Muscle of leg (tissue), 11 donors: ENCODE measurements around the gene ADCY5. TPM values are rescaled to one million over a fixed set of nuclear protein-coding genes. Genes with fewer than 3 reads are reported as not detected.

Experiments
- DNase-seq: peaks from one replicate; pipeline ENCODE4 v3.0.0; 2013
- H3K27ac ChIP-seq: one replicate; pipeline ENCODE4 v1.5.1; 2013; ENCODE audit warnings: mild to moderate bottlenecking, low read length, control low read depth
- H3K27me3 ChIP-seq: one replicate; pipeline ENCODE4 v1.6.1; 2013; ENCODE audit warnings: low read length; ENCODE audit not compliant: control insufficient read depth, insufficient read depth
- H3K36me3 ChIP-seq: one replicate; pipeline ENCODE4 v1.6.1; 2013; ENCODE audit warnings: low read length; ENCODE audit not compliant: control insufficient read depth, insufficient read depth
- H3K4me1 ChIP-seq: one replicate; pipeline ENCODE4 v1.6.1; 2013; ENCODE audit warnings: low read length; ENCODE audit not compliant: control insufficient read depth, insufficient read depth
- H3K4me3 ChIP-seq: one replicate; pipeline ENCODE4 v1.5.1; 2013; ENCODE audit warnings: low read length, control low read depth
- H3K9me3 ChIP-seq: replicated peaks from 2 replicates; pipeline ENCODE4 v1.6.1; 2013; ENCODE audit warnings: low read depth, low read length; ENCODE audit not compliant: control insufficient read depth
- WGBS: methylation state at CpG from one replicate; pipeline ENCODE4 v1.1.5; 2013; ENCODE audit warnings: missing lambda C conversion rate; ENCODE audit not compliant: insufficient coverage; 5-methylcytosine and 5-hydroxymethylcytosine counted together
- polyA plus RNA-seq, 8 donors: library from polyadenylated mRNA; unstranded; fragments of 120-200 nt; gene quantifications; one replicate each; pipeline versions ENCODE4 v1.2.1 to v1.2.3, GENCODE V29; 2013; ENCODE audit warnings: inconsistent platforms in 1 of 8, low replicate concordance in 1 of 8; ENCODE audit not compliant: insufficient read length in 8 of 8, insufficient read depth in 1 of 8
- total RNA-seq: library from RNA; stranded (reverse); fragments of 120-200 nt; gene quantifications from one replicate; pipeline ENCODE4 v1.2.4, GENCODE V29; 2013

Gene ADCY5
- total and polyA plus RNA-seq, 9 donors, result 1.8 to 6.1 (median 4.4) TPM

DNA sequence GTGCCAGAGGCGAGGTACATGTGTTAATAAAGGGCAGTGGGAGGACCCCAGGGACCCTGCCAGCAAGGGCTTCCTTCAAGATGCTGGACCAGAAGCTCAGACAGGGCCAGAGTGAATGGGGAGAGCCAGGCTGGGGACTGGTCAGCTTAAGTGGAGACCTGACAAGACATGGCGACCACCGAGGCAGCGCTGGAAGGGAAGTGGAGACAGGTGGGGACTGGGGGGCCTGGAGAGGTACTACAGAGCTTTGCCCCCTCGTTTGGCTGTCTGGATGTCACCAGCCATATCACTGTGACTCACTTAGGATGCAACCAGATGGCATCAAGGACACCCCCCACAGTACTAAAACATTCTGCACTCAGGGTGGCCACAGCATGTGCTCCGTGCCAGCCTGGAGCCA is 97.9 kb downstream of the ADCY5 start:
- no peak for DNase-seq
- no peaks in the 10 kb centered on the region for H3K9me3 ChIP-seq
- H3K36me3 ChIP-seq, result no peaks in the 10 kb centered on the region
- 88% methylated on average over 3 of the region's 6 CpGs for WGBS
- H3K27ac ChIP-seq, result no peak overlapping the region
- H3K27me3 ChIP-seq, result peaks cover 7% of the 10 kb centered on the region
- peaks cover 13% of the 10 kb centered on the region for H3K4me1 ChIP-seq
- no peak overlapping the region for H3K4me3 ChIP-seq

DNA sequence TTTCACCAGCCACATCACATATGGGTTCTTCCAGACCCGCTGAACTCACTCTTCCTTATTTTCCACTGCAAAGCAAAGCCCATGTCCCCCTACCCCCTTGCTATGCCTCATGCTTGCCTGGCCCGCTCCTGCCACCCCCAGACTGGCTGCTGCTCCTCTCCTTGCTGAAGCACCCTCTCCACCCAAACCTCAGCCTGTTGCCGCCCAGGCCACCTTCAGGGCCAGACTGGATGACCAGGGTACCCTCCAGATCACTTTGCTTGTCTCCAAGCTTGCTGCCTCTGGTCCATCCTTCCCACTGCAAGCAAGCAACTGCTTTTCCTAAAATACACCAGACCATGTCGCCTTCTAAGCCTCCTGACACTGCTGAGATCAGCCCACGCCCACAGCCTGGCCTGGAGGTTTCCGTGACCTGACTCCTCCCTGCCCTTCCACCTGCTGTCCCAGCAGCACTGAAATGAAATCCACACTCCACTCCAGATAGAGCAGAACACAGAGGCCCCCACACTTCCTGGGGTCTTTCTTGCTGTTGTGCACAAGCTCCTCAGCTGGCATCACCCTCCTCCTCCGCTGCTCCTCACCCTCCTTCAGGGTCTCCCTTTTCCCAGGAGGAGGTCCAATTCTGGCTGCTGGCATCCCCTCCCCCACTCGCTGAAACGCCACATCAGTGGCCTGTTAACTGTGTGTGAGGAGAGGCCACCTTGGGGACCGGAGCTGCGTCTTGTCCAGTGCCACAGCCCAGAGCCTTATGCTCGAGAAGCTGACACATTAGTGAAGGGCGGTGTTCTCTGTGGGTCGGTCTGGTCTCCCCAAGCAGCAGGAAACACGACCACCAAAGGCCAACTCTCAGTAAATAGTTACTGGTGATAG is 99.1 kb downstream of the ADCY5 start:
- Histone ChIP-seq H3K4me3 (no peak overlapping the region), H3K27me3 (peaks cover 7% of the 10 kb centered on the region), H3K4me1 (peaks cover 13% of the 10 kb centered on the region), H3K9me3 (no peaks in the 10 kb centered on the region), H3K36me3 (no peaks in the 10 kb centered on the region), H3K27ac (no peak overlapping the region)
- 86% methylated on average over 9 of the region's 15 CpGs for WGBS
- DNase-seq, result no peak

DNA sequence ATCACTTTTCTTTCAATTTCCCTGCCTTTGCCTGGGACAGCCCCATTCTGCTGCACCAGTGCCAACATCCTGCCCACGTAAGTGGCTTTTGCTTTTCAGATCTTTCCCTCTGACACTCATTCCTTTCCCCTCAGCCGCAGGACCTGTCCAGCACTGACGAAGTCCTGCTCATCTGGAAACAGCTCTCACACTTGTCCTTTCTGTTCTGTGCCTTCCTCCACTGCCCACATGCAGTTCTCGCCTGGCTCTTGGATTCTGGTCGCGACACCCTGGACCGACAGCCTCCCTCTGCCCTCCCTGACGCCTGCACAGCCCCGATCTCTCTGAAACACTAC is 99.7 kb downstream of the ADCY5 start:
- Histone ChIP-seq H3K36me3 (no peaks in the 10 kb centered on the region), H3K4me3 (no peak overlapping the region), H3K4me1 (peaks cover 13% of the 10 kb centered on the region), H3K27me3 (peaks cover 5% of the 10 kb centered on the region), H3K27ac (no peak overlapping the region), H3K9me3 (no peaks in the 10 kb centered on the region)
- DNase-seq, result no peak
- WGBS, result 69% methylated on average over 9 of the region's 9 CpGs

DNA sequence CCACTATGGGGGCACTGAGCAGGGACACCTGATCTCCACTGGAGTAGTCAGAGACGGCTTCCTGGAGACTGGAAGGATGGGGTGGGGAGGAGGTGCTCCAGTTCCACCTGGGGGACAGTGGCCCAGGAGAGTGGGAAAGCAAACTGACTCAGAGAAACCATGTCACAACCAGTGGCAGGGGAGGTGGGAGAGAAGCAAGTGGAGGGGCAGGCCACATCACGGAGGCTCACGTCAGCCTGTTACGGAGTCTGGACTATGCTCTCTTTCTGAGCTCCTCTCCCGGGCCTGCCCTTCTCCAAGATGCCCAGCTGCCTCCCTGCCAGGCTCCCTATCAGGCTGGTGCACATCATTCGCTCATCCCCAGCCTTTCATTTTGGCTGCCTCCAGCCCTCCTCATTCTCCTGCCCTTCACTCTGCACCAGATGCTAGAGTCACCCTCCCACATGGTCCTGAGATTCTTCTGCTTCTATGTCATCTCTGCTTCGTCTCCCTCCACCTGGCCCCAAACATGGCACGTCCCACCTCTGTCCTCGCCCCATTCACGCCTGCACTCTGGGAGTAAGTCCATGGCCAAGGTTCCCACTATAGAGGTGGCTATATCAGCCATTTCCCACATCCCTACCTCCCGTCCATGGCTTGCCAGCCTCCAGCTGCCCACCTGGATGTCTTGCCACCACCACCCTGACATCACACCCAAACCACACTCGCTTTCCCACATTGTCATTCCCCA is 100.3 kb downstream of the ADCY5 start:
- Histone ChIP-seq H3K27me3 (peaks cover 4% of the 10 kb centered on the region), H3K4me1 (peaks cover 13% of the 10 kb centered on the region), H3K27ac (no peak overlapping the region), H3K9me3 (no peaks in the 10 kb centered on the region), H3K36me3 (no peaks in the 10 kb centered on the region), H3K4me3 (no peak overlapping the region)
- WGBS, result 76% methylated on average over 12 of the region's 12 CpGs
- DNase-seq, result no peak

DNA sequence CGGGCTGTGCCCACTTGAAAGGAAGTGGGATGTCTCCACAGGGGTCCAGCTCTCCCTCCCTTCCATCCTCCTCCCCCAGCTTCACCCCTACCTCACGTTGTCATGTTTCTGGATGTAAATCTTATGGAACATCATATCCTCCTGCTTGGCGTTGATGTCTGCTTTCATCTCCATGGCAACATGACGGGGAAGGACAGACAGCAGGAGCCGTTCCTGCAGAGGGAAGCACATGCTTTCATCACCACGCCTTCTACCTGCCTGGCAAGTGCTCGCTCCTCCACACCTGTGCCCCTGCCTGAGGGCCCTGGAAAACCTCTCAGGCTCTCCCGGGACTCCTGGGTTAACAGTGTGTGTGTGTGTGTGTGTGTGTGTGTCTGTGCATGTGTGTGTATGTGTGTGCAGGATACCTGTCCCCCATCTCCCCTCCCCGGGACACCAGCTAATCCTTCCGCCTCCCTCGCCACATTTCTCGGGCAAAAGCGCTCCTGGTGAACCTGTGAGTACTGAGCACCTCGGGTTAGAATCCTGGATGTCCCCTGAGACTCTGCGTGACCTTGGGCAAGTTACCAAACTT is 101.1 kb downstream of the ADCY5 start:
- Histone ChIP-seq H3K27me3 (peaks cover 4% of the 10 kb centered on the region), H3K36me3 (no peaks in the 10 kb centered on the region), H3K9me3 (no peaks in the 10 kb centered on the region), H3K27ac (no peak overlapping the region), H3K4me1 (peaks cover 13% of the 10 kb centered on the region), H3K4me3 (no peak overlapping the region)
- DNase-seq, result no peak
- WGBS, result 46% methylated on average over 4 of the region's 15 CpGs

DNA sequence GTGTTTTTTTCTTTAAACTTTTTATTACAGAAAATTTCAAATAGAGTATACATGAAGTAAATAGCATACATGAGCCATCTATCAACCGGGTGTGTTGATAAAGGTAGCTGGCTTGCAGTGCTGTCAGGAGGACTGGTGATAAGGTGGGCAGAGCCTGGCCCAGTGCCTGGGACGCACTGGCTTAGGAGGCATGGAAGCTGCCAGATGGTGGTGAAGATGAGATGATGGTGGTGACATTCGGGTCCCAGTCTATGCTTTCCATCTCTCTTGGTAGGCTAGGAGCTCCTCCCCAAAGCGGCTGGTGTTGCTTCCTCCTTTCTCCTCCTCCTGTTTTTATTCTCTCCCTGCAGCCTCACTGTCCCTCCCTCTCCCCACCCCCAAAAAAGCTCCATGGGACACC is 101.7 kb downstream of the ADCY5 start:
- Histone ChIP-seq H3K27me3 (peaks cover 2% of the 10 kb centered on the region), H3K9me3 (no peaks in the 10 kb centered on the region), H3K27ac (no peak overlapping the region), H3K4me3 (no peak overlapping the region), H3K36me3 (no peaks in the 10 kb centered on the region), H3K4me1 (peaks cover 13% of the 10 kb centered on the region)
- WGBS, result 78% methylated on average over 2 of the region's 4 CpGs
- no peak for DNase-seq

DNA sequence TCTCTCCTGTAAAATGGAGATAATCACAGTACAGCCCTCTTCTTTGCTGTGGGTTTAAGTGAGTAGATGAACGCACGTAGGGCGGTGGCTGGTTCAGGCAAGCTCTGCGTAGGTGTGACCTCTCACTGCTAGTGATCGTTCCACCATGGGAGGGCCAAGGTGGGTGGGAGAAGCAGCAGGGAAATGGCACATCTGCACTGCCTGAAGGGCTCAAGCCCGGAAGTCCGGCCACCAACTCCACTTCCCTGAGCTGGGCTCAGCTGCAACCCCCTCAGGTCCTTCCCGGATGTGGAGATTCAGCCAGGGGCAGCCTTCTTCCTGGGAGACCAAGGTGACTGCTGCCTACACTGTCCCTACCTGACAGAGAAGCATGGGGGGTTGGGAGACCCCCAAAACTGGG is 102.9 kb downstream of the ADCY5 start:
- Histone ChIP-seq H3K27me3 (peaks cover 2% of the 10 kb centered on the region), H3K4me3 (no peak overlapping the region), H3K4me1 (peaks cover 10% of the 10 kb centered on the region), H3K27ac (no peak overlapping the region), H3K9me3 (no peaks in the 10 kb centered on the region), H3K36me3 (no peaks in the 10 kb centered on the region)
- no peak for DNase-seq
- no CpG with 5 or more reads among the region's 8 CpGs for WGBS

DNA sequence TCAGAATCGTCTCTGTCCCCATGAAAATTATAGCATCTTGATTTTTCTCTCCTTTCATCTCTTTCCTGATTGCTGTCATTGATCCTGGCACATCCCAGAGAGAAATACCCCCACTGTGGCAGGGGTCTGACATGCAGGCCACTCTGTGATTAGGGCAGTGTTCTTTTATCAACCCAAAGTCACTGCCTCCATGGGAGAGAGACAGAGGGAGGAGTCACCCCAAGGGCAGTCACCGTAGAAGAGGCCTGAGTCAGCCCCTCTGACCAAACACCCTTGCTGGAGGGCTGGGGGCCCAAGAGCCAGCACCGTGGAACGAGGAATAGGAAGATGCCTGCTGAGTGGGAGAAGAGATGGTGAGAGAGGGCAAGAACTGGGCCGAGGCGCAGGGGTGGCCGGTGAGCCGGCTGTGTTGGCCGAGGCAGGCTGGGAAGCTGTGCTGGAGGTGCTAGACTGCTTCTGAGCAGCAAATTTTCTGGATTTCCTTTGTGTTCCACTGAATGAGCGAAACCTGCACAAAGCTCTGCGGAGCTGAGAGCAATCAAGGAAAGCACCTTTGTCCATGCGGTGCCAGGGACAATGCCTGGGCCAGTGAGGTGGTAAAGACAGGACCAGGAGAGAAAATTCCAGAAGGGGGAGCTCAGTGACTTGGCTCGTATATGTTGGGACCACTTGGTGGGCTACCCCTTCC is 103.8 kb downstream of the ADCY5 start:
- WGBS, result 75% methylated on average over 11 of the region's 13 CpGs
- H3K27ac ChIP-seq, result no peak overlapping the region

DNA sequence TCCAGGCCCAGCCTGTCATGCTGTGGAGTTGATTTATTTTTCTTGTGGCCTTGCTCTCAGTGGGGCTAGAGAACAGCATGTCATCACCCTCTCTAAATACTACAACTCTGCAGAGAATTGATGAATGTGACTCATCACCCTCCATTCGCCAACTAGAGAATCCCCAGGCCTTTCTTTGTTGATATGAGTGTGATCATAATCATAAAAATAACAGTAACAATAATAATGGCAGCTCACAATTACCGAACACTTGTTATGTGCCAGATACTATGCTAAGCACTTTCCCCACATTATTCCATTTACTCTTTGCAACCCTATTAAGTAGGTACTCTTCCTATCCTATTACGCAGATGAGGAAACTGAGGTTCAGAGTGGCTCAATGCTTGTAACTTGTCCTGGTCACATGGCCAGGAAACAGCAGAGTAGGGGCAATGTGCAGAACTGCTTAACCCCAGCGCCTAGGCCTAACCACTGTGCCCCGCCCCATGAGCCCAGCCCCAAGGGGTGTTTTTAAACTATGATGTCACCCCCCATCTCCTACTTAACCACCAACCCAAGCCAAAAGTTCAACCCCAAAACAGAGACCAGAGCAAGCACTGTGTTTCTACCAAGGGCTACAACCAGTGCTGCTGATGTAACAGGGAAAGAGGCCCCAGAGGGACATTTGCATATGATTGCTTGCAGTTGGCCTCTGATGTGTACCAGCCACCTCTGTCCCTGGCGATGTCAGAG is 104.5 kb downstream of the ADCY5 start:
- no peak overlapping the region for H3K27ac ChIP-seq
- WGBS, result 57% methylated on average over 1 of the region's 6 CpGs
- no peak overlapping the region for H3K4me3 ChIP-seq
- H3K9me3 ChIP-seq, result no peaks in the 10 kb centered on the region
- H3K4me1 ChIP-seq, result peaks cover 1% of the 10 kb centered on the region
- DNase-seq, result no peak
- peaks cover 2% of the 10 kb centered on the region for H3K27me3 ChIP-seq
- H3K36me3 ChIP-seq, result no peaks in the 10 kb centered on the region

More for the DNA sequence above, 103.8 kb downstream of the ADCY5 start:
- no peaks in the 10 kb centered on the region for H3K36me3 ChIP-seq
- H3K27me3 ChIP-seq, result peaks cover 2% of the 10 kb centered on the region
- no peak overlapping the region for H3K4me3 ChIP-seq
- no peak for DNase-seq
- no peaks in the 10 kb centered on the region for H3K9me3 ChIP-seq
- peaks cover 9% of the 10 kb centered on the region for H3K4me1 ChIP-seq
